Stimulated activated CD4-positive, alpha-beta T cell treated with anti-CD3 and anti-CD28 coated beads, Interleukin-1b, Interleukin-23, amount 100 ng/mL, for 1 hour (primary cell): ENCODE results near the gene PGAM2.
"Not testable (repeated sequence)": the region's sequence is repeated elsewhere in the genome, so short reads cannot be mapped to it uniquely, and the experiment has no call there.

ENCODE experiments used
- DNase-seq, 2 donors: peaks; one replicate each; pipeline ENCODE4 v3.0.0-alpha.2; 2020; ENCODE audit warnings: low read depth in 2 of 2

PGAM2 gene

DNA sequence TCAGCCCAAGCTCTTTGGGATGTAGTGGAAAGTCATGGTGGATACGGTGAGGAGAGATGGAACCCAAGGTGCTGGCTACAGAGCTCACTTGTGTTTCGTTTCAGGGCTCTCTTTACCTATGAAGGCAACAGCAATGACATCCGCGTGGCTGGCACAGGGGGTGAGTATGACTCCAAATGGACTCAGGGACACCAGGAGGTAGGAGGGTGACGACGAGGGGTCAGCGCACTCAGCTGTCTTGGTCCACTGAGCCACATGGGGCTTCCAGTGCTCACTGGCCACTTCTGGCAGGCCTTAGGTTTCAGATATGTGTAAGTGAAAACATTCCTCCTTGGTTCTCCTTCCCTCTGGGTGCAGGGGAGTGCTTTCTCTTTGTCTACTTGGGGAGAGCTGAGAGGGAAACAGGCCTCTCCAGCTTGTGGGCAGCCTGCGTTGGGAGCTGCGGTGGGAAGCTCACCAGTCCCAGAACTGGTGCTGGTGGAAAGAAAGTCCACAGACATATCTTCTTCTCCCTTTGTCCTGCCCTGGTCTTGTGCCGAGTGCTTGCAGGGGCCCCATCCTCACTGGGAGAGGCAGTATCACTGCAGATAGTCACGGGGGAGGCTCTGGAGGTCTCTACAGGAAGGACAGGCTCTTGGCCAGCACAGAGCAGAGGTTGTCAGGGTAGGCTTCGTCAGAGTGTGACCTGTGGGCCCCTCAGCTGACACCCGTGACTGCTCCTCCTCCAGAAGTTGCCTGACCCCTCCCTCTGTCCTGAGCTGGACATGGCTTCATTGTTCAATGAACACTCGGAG, 15.0 kb downstream of the PGAM2 start:
- DNase-seq = no peak

- no peak for DNase-seq
These were observed 17.2 kb downstream of the PGAM2 start for GRCh38 chr7:44048031-44048795.

DNA sequence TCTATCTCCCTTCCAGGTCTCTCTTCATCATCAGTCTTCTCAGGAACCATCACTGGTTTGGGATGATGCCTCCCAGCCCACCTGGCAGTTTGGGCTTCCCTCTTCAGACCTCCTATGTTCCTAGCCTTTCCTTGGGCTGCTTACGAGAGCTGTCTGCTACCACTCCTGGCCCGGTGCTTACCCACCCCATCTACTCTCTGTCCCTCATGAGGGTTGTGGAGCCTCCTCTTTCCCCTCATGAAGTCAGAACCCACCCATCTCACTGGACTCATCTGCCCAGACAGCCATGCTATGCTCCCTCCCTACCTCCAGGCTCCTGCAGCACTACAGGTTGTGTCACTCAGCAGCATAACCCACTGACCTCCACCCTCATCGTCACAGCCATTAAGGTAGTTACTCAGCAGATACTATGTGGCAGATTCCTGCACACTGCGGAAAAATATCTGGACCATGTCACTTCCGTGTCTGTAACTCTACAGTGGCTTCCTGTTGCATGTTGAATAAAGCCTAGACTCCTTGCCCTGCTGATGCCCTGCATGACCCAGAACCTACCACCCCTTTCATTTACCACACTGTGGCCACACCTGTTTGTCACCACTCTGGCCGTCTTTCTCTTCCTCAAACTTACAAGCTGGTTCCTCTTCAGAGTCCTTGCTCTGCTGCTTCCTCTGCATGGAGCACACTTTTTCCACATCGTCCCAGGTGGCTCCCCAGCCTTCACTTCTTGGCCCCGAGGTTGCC, 18.9 kb downstream of the PGAM2 start:
- DNase-seq = no peak

- DNase-seq = no peak
These were observed 19.9 kb downstream of the PGAM2 start for GRCh38 chr7:44045226-44046014.

DNA sequence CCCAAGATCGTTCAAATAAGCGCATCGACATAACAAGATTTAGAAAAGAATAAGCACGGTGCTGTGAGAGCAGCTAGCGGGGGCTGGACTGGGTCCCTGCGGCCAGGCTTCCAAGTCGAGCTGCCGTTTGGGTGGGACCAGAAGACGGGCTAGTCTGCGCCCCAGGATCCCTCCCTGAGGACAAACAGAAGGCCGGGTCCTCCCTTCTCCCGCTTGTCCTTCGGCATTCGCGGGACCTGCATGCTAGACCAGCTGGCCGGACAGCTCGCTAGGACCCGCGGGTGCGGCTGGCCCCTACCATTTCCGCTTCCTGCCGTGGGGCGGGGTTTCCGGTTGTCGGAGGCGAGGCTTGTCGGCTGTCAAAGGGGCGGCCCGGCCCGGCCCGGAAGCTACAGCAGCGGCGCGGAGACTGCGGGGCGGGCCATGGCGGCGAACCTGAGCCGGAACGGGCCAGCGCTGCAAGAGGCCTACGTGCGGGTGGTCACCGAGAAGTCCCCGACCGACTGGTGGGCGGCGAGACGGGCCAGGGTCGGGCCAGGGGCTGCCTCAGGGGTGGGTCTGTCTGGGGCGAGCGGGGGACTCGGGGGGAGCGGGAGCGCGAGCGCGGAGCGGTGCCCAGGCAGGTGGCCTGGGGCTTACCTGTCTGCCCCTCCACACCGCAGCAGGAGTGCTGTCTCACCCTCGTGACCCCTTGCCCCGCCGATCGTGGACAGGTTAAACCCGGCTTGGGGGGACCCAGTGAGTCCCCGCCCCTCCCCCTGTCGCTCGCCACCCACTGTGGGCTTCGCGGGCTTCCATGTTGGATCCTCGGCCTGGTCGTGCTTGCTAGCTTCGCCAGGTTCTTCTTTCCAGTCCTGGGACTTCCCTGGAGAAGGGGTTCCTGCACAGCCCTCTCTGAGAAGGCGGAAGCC, 20.8 kb downstream of the PGAM2 start, which contains the start of gene DBNL:
TSS of gene DBNL (plus strand) at position 388 of the 911 bp plus-strand sequence. CDS start at position 424, 36 bp downstream.
- peak; percentile 55 to 82 for DNase-seq

- no peak for DNase-seq
These were observed 21.5 kb downstream of the PGAM2 start for GRCh38 chr7:44043902-44044301.

- DNase-seq = no peak
These were observed 23.1 kb downstream of the PGAM2 start for GRCh38 chr7:44042221-44042620.

DNA sequence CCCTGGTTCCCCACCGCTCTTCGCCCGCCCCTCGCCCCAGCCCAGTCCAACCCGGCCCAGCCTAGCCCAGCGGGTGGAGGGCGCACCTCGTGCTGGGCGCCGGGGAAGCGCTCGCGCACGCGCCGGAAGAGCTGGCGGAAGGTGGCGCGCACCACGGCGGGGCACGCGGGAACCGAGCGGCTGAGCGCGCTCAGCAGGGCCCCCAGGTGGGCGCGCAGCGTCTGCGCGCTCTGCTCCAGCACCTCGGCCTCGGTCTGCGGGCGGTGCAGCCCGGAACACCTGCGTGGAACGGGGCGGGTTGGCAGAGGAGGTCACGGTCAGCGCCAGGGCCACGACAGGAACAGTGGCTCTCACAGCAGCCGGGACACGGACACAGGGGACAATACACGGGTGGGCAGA, 24.9 kb downstream of the PGAM2 start:
- DNase-seq = not testable (repeated sequence)

DNA sequence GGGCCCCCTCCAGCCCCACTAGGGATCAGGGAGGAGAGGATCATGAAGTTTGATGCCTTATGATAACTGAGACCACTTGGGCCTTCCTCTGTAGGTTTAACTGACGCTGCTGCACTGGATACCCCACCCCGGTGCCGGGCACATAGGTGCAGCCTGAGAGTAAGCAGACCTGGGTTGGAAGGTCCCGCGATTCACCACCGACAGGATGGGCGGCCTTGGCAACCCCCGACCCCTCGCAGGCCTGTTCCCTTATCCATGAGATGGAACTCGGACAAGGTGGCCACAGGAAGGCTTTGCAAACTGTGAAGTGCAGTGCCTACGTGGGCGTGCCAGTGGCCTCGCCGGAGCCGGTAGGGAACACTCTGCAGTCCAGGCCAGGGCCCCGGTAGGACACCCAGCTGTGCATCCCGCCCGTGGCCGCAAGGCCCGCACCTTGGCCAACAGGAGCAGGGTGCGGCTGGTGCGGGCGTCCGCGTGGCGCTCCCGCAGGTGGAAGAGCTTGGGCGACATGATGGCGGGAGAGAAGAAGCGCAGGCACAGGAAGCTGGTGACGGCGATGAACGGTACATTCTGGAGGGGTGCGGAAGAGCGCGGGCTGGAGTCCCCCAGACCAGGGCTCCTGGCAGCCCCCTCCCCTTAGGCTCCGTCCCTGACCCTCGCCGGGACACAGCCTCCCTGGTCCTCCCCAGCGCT, 25.4 kb downstream of the PGAM2 start:
- DNase-seq = not testable (repeated sequence)

DNA sequence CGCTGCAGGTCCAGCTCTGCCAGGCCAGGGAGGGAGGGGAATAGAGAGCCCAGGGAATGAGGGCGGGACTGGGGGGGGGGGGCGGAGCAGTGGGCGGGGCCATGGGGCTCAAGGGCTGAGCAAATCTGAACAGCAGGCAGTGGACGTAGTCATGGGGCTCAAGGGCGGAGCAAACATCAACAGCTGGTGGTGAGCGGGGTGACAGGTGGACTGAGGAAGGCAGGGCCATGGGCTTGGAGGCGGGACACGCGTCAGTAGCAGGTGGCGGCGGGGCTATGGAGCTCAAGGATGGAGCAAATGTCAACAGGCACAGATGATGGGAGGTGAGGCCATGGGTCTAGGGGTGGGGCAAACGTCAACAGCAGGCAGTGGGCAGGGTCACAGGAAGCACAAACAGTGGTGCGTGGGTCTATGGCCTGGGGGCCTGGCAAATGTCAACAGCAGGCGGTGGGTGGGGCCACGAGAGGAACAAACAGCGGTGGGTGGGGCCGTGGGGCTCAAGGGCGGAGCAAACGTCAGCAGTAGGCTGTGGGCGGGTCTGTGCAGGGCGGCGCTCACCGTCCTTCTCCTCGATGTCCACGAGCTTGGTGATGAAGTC, 26.3 kb downstream of the PGAM2 start:
- peak; percentile 46 to 54 for DNase-seq

GRCh38 chr7:44038553-44038952, 26.8 kb downstream of the PGAM2 start:
- DNase-seq = not testable (repeated sequence)

- not testable (repeated sequence) for DNase-seq
These were observed 27.4 kb downstream of the PGAM2 start for GRCh38 chr7:44037951-44038350.

- DNase-seq = not testable (repeated sequence)
These were observed 29.0 kb downstream of the PGAM2 start for GRCh38 chr7:44036364-44036763.

- not testable (repeated sequence) for DNase-seq
These were observed 31.2 kb downstream of the PGAM2 start for GRCh38 chr7:44033971-44034844.

DNA sequence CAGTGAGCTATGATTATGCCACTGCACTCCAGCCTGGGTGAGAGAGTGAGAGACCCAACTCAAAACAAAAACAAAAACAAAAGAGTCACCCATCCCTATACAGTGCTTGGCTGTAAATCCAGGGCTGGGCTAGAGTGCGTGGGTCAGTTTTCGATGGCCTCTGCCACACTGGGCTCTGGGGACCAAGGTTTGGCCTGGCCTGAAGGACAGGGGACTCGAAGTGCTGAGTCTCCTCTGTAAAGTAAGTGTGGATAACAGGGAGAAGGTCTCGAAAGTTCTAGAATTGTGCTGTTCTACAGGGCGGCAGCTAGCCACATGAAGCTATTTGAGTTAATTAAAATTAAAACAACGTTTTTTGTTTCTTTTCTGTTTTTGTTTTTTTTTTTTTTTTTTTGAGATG, 33.3 kb downstream of the PGAM2 start:
- DNase-seq = not testable (repeated sequence)

DNA sequence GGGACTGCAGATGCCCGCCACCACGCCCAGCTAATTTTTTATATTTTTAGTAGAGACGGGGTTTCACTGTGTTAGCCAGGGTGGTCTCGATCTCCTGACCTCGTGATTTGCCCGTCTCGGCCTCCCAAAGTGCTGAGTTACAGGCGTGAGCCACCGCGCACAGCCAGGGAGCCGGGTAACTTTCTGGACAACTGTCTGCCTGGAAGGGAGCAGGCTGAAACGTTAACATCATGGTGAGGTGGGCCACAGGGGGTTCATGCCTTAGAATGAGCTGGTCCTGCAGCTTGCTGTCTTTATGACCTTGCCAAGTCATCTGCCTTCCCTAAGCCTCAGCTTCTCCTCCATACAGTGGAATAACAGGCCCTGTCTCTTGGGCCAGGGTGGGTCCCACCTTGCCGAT, 34.0 kb downstream of the PGAM2 start:
- DNase-seq = not testable (repeated sequence)

DNA sequence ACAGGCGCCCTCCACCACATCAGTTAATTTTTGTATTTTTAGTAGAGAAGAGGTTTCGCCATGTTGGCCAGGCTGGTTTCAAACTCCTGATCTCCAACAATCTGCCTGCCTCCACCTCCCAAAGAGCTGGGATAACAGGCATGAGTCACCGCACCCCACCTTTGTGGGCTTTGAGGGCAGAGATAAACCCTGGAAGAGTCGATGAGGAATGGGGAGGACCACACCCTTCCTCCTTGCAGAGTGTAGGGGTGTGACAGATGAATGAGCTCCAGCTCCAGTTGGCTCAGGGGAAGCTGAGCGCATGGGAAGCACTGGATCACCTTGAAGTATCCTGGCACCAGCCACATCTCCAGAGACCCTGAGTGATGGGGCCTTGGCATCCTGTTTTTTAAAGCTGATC, 35.3 kb downstream of the PGAM2 start:
- DNase-seq = not testable (repeated sequence)

DNA sequence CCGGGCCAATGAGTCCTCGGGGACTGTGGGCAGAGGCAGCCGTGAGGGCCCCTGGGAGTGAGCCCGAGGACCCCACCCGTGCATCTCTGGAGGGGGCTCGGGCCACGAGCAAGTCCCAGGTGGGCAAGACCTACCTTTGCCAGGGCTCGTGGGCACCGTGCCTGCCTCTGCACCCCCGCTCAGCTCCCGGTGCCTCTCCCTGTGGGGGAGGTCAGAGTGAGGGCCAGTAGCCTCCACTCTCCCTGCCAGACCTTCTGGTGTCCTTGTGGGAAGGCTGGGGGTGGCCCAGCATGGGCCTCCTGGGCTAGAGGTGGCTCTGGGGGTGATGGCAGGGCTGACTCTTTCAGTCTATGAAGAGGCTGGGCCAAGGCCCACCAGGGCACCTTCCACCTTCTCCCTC, 35.9 kb downstream of the PGAM2 start:
- not testable (repeated sequence) for DNase-seq
